ENCODE measurements around the gene EFHC1.

Gene EFHC1

GRCh38 chr6:52548999-52549398 lies 128.9 kb downstream of the EFHC1 start:
- TF ChIP-seq POLR2AphosphoS5 (IDR thresholded peaks at IDR 0.05; ENCODE audit: low read depth, low read length), result no peak
- TF ChIP-seq TAF1 (IDR thresholded peaks at IDR 0.05; ENCODE audit: borderline replicate concordance, insufficient read depth, low read length), result no peak
- no peak for TF ChIP-seq SIN3A (IDR thresholded peaks at IDR 0.05; ENCODE audit: borderline replicate concordance, insufficient read depth, low read length)
- no peak for TF ChIP-seq FOXP2 (optimal IDR thresholded peaks at IDR 0.05; ENCODE audit: borderline replicate concordance, extremely low read depth, extremely low read length, insufficient read depth)
- TF ChIP-seq REST (IDR thresholded peaks at IDR 0.05; ENCODE audit: insufficient read depth in 1 of 2, low read depth in 2 of 2, low read length in 2 of 2), result no peak

- no peak for TF ChIP-seq SIN3A (IDR thresholded peaks at IDR 0.05; ENCODE audit: borderline replicate concordance, insufficient read depth, low read length)
- TF ChIP-seq REST (IDR thresholded peaks at IDR 0.05; ENCODE audit: insufficient read depth in 1 of 2, low read depth in 2 of 2, low read length in 2 of 2), result no peak
Measured at GRCh38 chr6:52549428-52549827, 129.3 kb downstream of the EFHC1 start.

GRCh38 chr6:52550014-52550575 lies 130.0 kb downstream of the EFHC1 start:
- no peak for TF ChIP-seq SIN3A (IDR thresholded peaks at IDR 0.05; ENCODE audit: borderline replicate concordance, insufficient read depth, low read length)
- peak in 1 of 2 experiments; percentile 38; a peak in 1 of 4 replicates for TF ChIP-seq REST (IDR thresholded peaks at IDR 0.05; ENCODE audit: insufficient read depth in 1 of 2, low read depth in 2 of 2, low read length in 2 of 2)
- TF ChIP-seq TAF1 (IDR thresholded peaks at IDR 0.05; ENCODE audit: borderline replicate concordance, insufficient read depth, low read length), result no peak
- TF ChIP-seq POLR2AphosphoS5 (IDR thresholded peaks at IDR 0.05; ENCODE audit: low read depth, low read length), result no peak

- TF ChIP-seq REST (IDR thresholded peaks at IDR 0.05; ENCODE audit: insufficient read depth in 1 of 2, low read depth in 2 of 2, low read length in 2 of 2) (no peak), FOXP2 (optimal IDR thresholded peaks at IDR 0.05; ENCODE audit: borderline replicate concordance, extremely low read depth, extremely low read length, insufficient read depth) (no peak), TAF1 (IDR thresholded peaks at IDR 0.05; ENCODE audit: borderline replicate concordance, insufficient read depth, low read length) (no peak), SIN3A (IDR thresholded peaks at IDR 0.05; ENCODE audit: borderline replicate concordance, insufficient read depth, low read length) (no peak), POLR2AphosphoS5 (IDR thresholded peaks at IDR 0.05; ENCODE audit: low read depth, low read length) (no peak)
Measured at GRCh38 chr6:52550870-52551269, 130.7 kb downstream of the EFHC1 start.
